Measurements from ENCODE around the gene ARAP1. TPM values are rescaled to one million over a fixed set of nuclear protein-coding genes. Genes with fewer than 3 reads are reported as not detected.

The ARAP1 gene
- total RNA-seq, 2 donors from 2014 or later: 95.2 to 109 TPM

- Histone ChIP-seq H3K9me3 (no peaks in the 10 kb centered on the region), H3K27me3 (replicated peaks; ENCODE audit: insufficient read depth) (peaks cover 9% of the 10 kb centered on the region), H3K27ac (no peak overlapping the region), H3K4me3 (no peak overlapping the region), H3K4me1 (replicated peaks) (no peaks in the 10 kb centered on the region), H3K36me3 (no peaks in the 10 kb centered on the region)
- intact Hi-C loops (cut with DNase I): no loop called here
- TF ChIP-seq POLR2A (IDR thresholded peaks at IDR 0.05) (no peak), POLR2AphosphoS5 (IDR thresholded peaks at IDR 0.05) (no peak)
- TF ChIP-seq, protein P1, sequence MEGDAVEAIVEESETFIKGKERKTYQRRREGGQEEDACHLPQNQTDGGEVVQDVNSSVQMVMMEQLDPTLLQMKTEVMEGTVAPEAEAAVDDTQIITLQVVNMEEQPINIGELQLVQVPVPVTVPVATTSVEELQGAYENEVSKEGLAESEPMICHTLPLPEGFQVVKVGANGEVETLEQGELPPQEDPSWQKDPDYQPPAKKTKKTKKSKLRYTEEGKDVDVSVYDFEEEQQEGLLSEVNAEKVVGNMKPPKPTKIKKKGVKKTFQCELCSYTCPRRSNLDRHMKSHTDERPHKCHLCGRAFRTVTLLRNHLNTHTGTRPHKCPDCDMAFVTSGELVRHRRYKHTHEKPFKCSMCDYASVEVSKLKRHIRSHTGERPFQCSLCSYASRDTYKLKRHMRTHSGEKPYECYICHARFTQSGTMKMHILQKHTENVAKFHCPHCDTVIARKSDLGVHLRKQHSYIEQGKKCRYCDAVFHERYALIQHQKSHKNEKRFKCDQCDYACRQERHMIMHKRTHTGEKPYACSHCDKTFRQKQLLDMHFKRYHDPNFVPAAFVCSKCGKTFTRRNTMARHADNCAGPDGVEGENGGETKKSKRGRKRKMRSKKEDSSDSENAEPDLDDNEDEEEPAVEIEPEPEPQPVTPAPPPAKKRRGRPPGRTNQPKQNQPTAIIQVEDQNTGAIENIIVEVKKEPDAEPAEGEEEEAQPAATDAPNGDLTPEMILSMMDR (IDR thresholded peaks at IDR 0.05): no peak
- WGBS: 31% methylated on average over 12 of the region's 12 CpGs
- no peak for DNase-seq (ENCODE audit: low spot score)
Observed at GRCh38 chr11:72673284-72673942, 78.8 kb downstream of the ARAP1 start.

GRCh38 chr11:72672597-72673238 is 79.5 kb downstream of the ARAP1 start:
- TF ChIP-seq POLR2A (IDR thresholded peaks at IDR 0.05) (no peak), POLR2AphosphoS5 (IDR thresholded peaks at IDR 0.05) (no peak)
- TF ChIP-seq, protein P1 (IDR thresholded peaks at IDR 0.05): no peak
- Histone ChIP-seq H3K4me3 (no peak overlapping the region), H3K36me3 (no peaks in the 10 kb centered on the region), H3K9me3 (no peaks in the 10 kb centered on the region), H3K27ac (no peak overlapping the region), H3K4me1 (replicated peaks) (no peaks in the 10 kb centered on the region), H3K27me3 (replicated peaks; ENCODE audit: insufficient read depth) (peaks cover 9% of the 10 kb centered on the region)
- intact Hi-C loops (cut with DNase I): no loop called here
- 72% methylated on average over 4 of the region's 4 CpGs for WGBS
- no peak for DNase-seq (ENCODE audit: low spot score)

DNA sequence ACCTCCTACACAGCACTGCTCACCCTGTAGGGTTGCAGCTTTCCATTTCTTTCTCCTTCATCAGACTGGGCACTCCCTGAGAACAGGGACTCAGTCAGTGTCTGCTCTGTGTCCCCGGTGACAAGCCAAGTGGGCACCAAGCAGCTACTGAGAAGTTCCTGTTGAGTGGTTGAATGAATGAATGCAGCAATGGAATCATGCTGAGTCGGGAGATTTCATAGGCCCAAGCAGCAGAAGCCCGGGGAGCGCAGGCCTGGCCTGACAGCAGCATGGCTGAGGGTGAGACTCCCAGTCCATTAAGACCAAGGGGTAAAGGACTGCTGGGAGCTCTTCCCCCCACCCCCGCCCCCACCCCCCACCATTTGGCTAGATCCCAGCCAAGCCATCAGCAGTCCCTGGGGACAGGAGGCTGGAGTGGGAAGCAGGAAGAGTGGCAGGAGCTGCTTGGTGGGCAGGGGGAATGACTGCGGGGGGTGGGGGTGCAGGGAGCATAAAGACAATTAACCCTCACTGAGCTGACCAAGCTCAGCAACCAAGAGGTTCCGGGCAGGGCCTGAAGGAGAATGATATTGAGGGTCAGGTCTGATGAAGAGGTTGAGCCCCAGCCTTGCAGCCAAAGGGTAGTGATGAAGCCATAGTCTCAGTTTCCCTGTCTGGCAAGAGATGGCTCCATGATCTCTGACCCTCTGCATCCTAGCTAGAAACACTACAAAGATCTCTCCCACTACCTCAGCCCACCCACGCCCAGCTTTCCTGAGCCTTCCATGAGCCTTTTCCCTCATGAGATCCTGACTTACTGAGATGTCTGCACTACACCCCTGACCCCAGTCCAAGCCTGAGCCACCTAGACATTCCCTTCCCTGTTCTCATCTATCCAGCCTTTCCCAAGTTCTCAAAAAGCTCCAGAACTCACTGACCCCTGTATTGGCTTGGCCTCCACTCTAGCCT is 80.8 kb downstream of the ARAP1 start:
- H3K4me3 ChIP-seq: no peak overlapping the region
- 56% methylated on average over 8 of the region's 8 CpGs for WGBS
- H3K27me3 ChIP-seq (replicated peaks; ENCODE audit: insufficient read depth): peaks cover 9% of the 10 kb centered on the region
- H3K4me1 ChIP-seq (replicated peaks): no peaks in the 10 kb centered on the region
- no peak overlapping the region for H3K27ac ChIP-seq
- no peaks in the 10 kb centered on the region for H3K9me3 ChIP-seq
- no peaks in the 10 kb centered on the region for H3K36me3 ChIP-seq
- no peak for DNase-seq (ENCODE audit: low spot score)
- intact Hi-C loops (cut with DNase I): no loop called here
- TF ChIP-seq POLR2A (IDR thresholded peaks at IDR 0.05) (no peak), POLR2AphosphoS5 (IDR thresholded peaks at IDR 0.05) (no peak)
- TF ChIP-seq, protein P1 (IDR thresholded peaks at IDR 0.05): no peak

- peaks cover 6% of the 10 kb centered on the region for H3K27me3 ChIP-seq (replicated peaks; ENCODE audit: insufficient read depth)
- no peak for DNase-seq (ENCODE audit: low spot score)
- 40% methylated on average over 4 of the region's 4 CpGs for WGBS
- intact Hi-C loops (cut with DNase I): no loop called here
- no peak overlapping the region for H3K4me3 ChIP-seq
- no peaks in the 10 kb centered on the region for H3K36me3 ChIP-seq
- H3K27ac ChIP-seq: no peak overlapping the region
- no peak for TF ChIP-seq POLR2A (IDR thresholded peaks at IDR 0.05)
- TF ChIP-seq POLR2AphosphoS5 (IDR thresholded peaks at IDR 0.05): no peak
- TF ChIP-seq, protein P1 (IDR thresholded peaks at IDR 0.05): no peak
- no peaks in the 10 kb centered on the region for H3K9me3 ChIP-seq
- H3K4me1 ChIP-seq (replicated peaks): no peaks in the 10 kb centered on the region
Observed at GRCh38 chr11:72670041-72670440, 82.2 kb downstream of the ARAP1 start.
